ENCODE results near the gene BTBD16. TPM values are rescaled to one million over a fixed set of nuclear protein-coding genes. Genes with fewer than 3 reads are reported as not detected.

Gene BTBD16
- total and polyA plus RNA-seq, 3 donors from 2014 or later: 4.9 to 21.3 (median 5.3) TPM

- TF ChIP-seq CTCF (IDR thresholded peaks at IDR 0.05): no peak
- no peak for TF ChIP-seq POLR2A (IDR thresholded peaks at IDR 0.05)
- WGBS, 2 donors: 44 to 45% methylated on average over 13 of the region's 13 CpGs
- peak; percentile 67 for DNase-seq
- Histone ChIP-seq H3K4me3 (no peak overlapping the region), H3K27ac (peak overlapping the region; percentile 5 to 78), H3K4me1 (peaks cover 6% of the 10 kb centered on the region), H3K9me3 (no peaks in the 10 kb centered on the region), H3K36me3 (ENCODE audit: low read depth, missing control alignments) (no peaks in the 10 kb centered on the region), H3K27me3 (no peaks in the 10 kb centered on the region)
- intact Hi-C loops (cut with DNase I; ENCODE audit: low total_unique reads): no loop called here
Observed at GRCh38 chr10:122307669-122308416, 36.7 kb downstream of the BTBD16 start.

- Histone ChIP-seq H3K36me3 (ENCODE audit: low read depth, missing control alignments) (no peaks in the 10 kb centered on the region), H3K9me3 (no peaks in the 10 kb centered on the region), H3K4me3 (no peak overlapping the region), H3K27me3 (no peaks in the 10 kb centered on the region), H3K27ac (peak overlapping the region; percentile 5 to 78), H3K4me1 (peaks cover 6% of the 10 kb centered on the region)
- TF ChIP-seq POLR2A (IDR thresholded peaks at IDR 0.05) (no peak), CTCF (IDR thresholded peaks at IDR 0.05) (no peak)
- DNase-seq: no peak
- intact Hi-C loops (cut with DNase I; ENCODE audit: low total_unique reads): no loop called here
- 70 to 72% methylated on average over 7 of the region's 7 CpGs for WGBS, 2 donors
Observed at GRCh38 chr10:122308417-122309141, 37.5 kb downstream of the BTBD16 start.

- Histone ChIP-seq H3K9me3 (no peaks in the 10 kb centered on the region), H3K36me3 (ENCODE audit: low read depth, missing control alignments) (no peaks in the 10 kb centered on the region), H3K4me1 (peaks cover 6% of the 10 kb centered on the region), H3K4me3 (no peak overlapping the region), H3K27ac (no peak overlapping the region), H3K27me3 (no peaks in the 10 kb centered on the region)
- WGBS, 2 donors: 61 to 67% methylated on average over 11 to 18 of the region's 18 CpGs
- no peak for DNase-seq
- intact Hi-C loops (cut with DNase I; ENCODE audit: low total_unique reads): no loop called here
- no peak for TF ChIP-seq CTCF (IDR thresholded peaks at IDR 0.05)
- no peak for TF ChIP-seq POLR2A (IDR thresholded peaks at IDR 0.05)
Observed at GRCh38 chr10:122310311-122311050, 39.4 kb downstream of the BTBD16 start.

GRCh38 chr10:122311051-122311410 lies 39.9 kb downstream of the BTBD16 start:
- intact Hi-C loops (cut with DNase I; ENCODE audit: low total_unique reads): no loop called here
- no peak for DNase-seq
- Histone ChIP-seq H3K27ac (no peak overlapping the region), H3K36me3 (ENCODE audit: low read depth, missing control alignments) (no peaks in the 10 kb centered on the region), H3K4me3 (no peak overlapping the region), H3K27me3 (no peaks in the 10 kb centered on the region), H3K9me3 (no peaks in the 10 kb centered on the region), H3K4me1 (peaks cover 6% of the 10 kb centered on the region)
- TF ChIP-seq CTCF (IDR thresholded peaks at IDR 0.05): no peak
- no peak for TF ChIP-seq POLR2A (IDR thresholded peaks at IDR 0.05)
- 67 to 76% methylated on average over 5 of the region's 5 CpGs for WGBS, 2 donors

All from testis (tissue), 3 donors.